Activated CD4-positive, alpha-beta T cell treated with anti-CD3 and anti-CD28 coated beads, Interleukin-2, Interleukin-4, amounts not matched to agents 100 ng/mL and 50 ng/mL, durations not matched to agents 16 hours and 8 hours (primary cell): ENCODE data around the gene PHF21B.
"Not testable (repeated sequence)": the region's sequence is repeated elsewhere in the genome, so short reads cannot be mapped to it uniquely, and the experiment has no call there.

ENCODE experiments used
- DNase-seq: peaks from one replicate; pipeline ENCODE4 v3.0.0-alpha.2; 2020; ENCODE audit warnings: low spot score

The PHF21B gene

GRCh38 chr22:44933666-44934453 lies 75.9 kb downstream of the PHF21B start:
- DNase-seq = no peak

GRCh38 chr22:44932493-44932892 lies 77.3 kb downstream of the PHF21B start:
- DNase-seq = no peak

- DNase-seq = no peak
Observed at GRCh38 chr22:44931766-44932165, 78.0 kb downstream of the PHF21B start.

GRCh38 chr22:44931077-44931540 lies 78.7 kb downstream of the PHF21B start:
- DNase-seq = no peak

- DNase-seq = no peak
Observed at GRCh38 chr22:44930711-44931035, 79.1 kb downstream of the PHF21B start.

GRCh38 chr22:44930016-44930710 lies 79.6 kb downstream of the PHF21B start:
- no peak for DNase-seq

- DNase-seq = no peak
Observed at GRCh38 chr22:44929359-44930015, 80.3 kb downstream of the PHF21B start.

- no peak for DNase-seq
Observed at GRCh38 chr22:44928711-44929358, 81.0 kb downstream of the PHF21B start.

- no peak for DNase-seq
Observed at GRCh38 chr22:44928136-44928463, 81.7 kb downstream of the PHF21B start.

- DNase-seq = no peak
Observed at GRCh38 chr22:44927463-44928135, 82.2 kb downstream of the PHF21B start.

- DNase-seq = no peak
Observed at GRCh38 chr22:44926491-44927415, 83.1 kb downstream of the PHF21B start.

- DNase-seq = no peak
Observed at GRCh38 chr22:44926124-44926475, 83.7 kb downstream of the PHF21B start.

- DNase-seq = no peak
Observed at GRCh38 chr22:44925465-44926123, 84.2 kb downstream of the PHF21B start.

- DNase-seq = peak; percentile 25
Observed at GRCh38 chr22:44924710-44925109, 85.1 kb downstream of the PHF21B start.

- DNase-seq = no peak
Observed at GRCh38 chr22:44924098-44924497, 85.7 kb downstream of the PHF21B start.

- not testable (repeated sequence) for DNase-seq
Observed at GRCh38 chr22:44921766-44922165, 88.0 kb downstream of the PHF21B start.

GRCh38 chr22:44920183-44920582 lies 89.6 kb downstream of the PHF21B start:
- DNase-seq = no peak

GRCh38 chr22:44919691-44920090 lies 90.1 kb downstream of the PHF21B start:
- no peak for DNase-seq

- DNase-seq = no peak
Observed at GRCh38 chr22:44918925-44919392, 90.8 kb downstream of the PHF21B start.

GRCh38 chr22:44918166-44918924 lies 91.5 kb downstream of the PHF21B start:
- DNase-seq = no peak
